HEK293T (cell line): ENCODE results near the gene FBXL7.

Experiments
- BHLHE40 ChIP-seq: fragments of 450-650 bp; IDR thresholded peaks from 2 replicates; pipeline ENCODE4 v1.6.1; 2016; ENCODE audit warnings: mild to moderate bottlenecking, moderate library complexity, borderline replicate concordance
- CTBP1 ChIP-seq: fragments of 450-650 bp; IDR thresholded peaks from 2 replicates; pipeline ENCODE4 v1.6.1; 2016; ENCODE audit warnings: borderline replicate concordance
- ELF4 ChIP-seq: fragments of 450-650 bp; IDR thresholded peaks from 2 replicates; pipeline ENCODE4 v1.6.1; 2017; ENCODE audit warnings: antibody characterized with exemption
- HDGF ChIP-seq: fragments of 450-650 bp; IDR thresholded peaks from 2 replicates; pipeline ENCODE4 v1.6.1; 2017; ENCODE audit warnings: antibody characterized with exemption, borderline replicate concordance
- ZNF384 ChIP-seq: fragments of 450-650 bp; IDR thresholded peaks from 2 replicates; pipeline ENCODE4 v1.6.1; 2016
- TF ChIP-seq, protein P1 (sequence below): fragments of 450-650 bp; IDR thresholded peaks from 2 replicates; pipeline ENCODE4 v1.6.1; 2016

DNA sequence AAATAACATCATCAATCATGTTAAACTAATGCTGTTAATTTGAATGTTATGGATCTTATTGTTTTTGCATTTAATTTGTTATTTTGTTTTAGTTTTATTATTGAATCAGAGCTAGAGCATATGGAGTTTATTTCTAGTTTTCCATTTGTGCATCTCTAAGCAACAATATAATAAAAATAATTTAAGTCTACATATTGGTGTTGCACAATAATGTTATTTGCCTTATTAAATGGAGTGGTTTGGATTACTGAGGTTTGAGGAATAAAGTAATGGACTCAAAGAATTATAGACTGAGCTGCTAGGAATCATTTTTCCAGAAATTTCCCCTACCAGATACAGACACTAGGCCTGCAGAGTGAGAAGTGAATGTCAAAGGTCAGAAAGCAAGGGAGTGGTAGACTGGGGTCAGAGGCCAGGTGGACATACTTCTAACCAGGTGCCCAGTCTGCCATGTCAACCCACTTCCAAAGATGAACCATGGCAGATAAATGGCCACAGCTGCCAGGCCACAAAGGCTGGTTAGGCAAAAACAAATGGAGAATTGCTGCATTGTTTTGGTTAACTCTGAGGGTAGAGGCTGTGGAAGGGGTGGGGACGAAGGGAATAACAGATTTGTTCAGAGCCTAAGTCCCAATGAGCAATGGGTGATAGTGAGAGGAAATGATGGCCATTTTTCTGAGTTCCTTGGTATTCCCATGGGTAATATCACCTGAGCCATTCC is 113.1 kb downstream of the FBXL7 start:
- TF ChIP-seq ZNF384 (no peak), BHLHE40 (no peak), ELF4 (no peak), CTBP1 (no peak), HDGF (no peak)
- TF ChIP-seq, protein P1, sequence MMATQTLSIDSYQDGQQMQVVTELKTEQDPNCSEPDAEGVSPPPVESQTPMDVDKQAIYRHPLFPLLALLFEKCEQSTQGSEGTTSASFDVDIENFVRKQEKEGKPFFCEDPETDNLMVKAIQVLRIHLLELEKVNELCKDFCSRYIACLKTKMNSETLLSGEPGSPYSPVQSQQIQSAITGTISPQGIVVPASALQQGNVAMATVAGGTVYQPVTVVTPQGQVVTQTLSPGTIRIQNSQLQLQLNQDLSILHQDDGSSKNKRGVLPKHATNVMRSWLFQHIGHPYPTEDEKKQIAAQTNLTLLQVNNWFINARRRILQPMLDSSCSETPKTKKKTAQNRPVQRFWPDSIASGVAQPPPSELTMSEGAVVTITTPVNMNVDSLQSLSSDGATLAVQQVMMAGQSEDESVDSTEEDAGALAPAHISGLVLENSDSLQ, result no peak
